GM10266 (cell line): ENCODE data around the gene EIF4G2.

Source experiments
- DNase-seq: peaks from one replicate; pipeline ENCODE4 v3.0.0; 2012; ENCODE audit errors: extremely low spot score
- CTCF ChIP-seq: IDR thresholded peaks from 2 replicates; pipeline ENCODE4 v1.5.1; 2012; ENCODE audit warnings: mild to moderate bottlenecking, low read depth; ENCODE audit not compliant: control insufficient read depth, insufficient read depth; ENCODE audit errors: missing control alignments

The EIF4G2 gene

GRCh38 chr11:10808553-10809372, at the start of gene EIF4G2:
TSS of gene EIF4G2 (minus strand) at chr11:10808926.
- DNase-seq = peak; percentile 97
- no peak for TF ChIP-seq CTCF

GRCh38 chr11:10857709-10858438, 49.1 kb upstream of the EIF4G2 start, which contains the start of gene ZBED5:
TSS of gene ZBED5 (minus strand) at chr11:10858053. CDS start at chr11:10854945, 3,108 bp downstream.
- TF ChIP-seq CTCF = no peak
- DNase-seq = peak; percentile 85

- DNase-seq = no peak
- TF ChIP-seq CTCF = no peak
These were observed 48.7 kb upstream of the EIF4G2 start for GRCh38 chr11:10857459-10857708.

GRCh38 chr11:10856689-10857458, 48.1 kb upstream of the EIF4G2 start:
- no peak for TF ChIP-seq CTCF
- peak; percentile 12 for DNase-seq

- TF ChIP-seq CTCF = no peak
- DNase-seq = no peak
These were observed 46.6 kb upstream of the EIF4G2 start for GRCh38 chr11:10855295-10855694.

- no peak for DNase-seq
These were observed 39.5 kb upstream of the EIF4G2 start for GRCh38 chr11:10847960-10848860.

More at GRCh38 chr11:10847960-10848860, 39.5 kb upstream of the EIF4G2 start:
- no peak for TF ChIP-seq CTCF
